NB4 (cell line): ENCODE measurements around the gene GCAT.

Experiments
- DNase-seq: peaks from one replicate; pipeline ENCODE4 v3.0.0; 2010; ENCODE audit warnings: low read depth
- H3K4me3 ChIP-seq: one replicate; pipeline ENCODE4 v1.5.1; 2011; ENCODE audit warnings: mild to moderate bottlenecking, low read depth, low read length, moderate library complexity
- CTCF ChIP-seq: IDR thresholded peaks from one replicate; pipeline ENCODE4 v1.5.1; 2012; ENCODE audit warnings: low read depth, low read length
- MAX ChIP-seq: IDR thresholded peaks from 2 replicates; pipeline ENCODE4 v1.6.1; 2011; ENCODE audit warnings: low read depth, low read length
- MYC ChIP-seq: IDR thresholded peaks from 2 replicates; pipeline ENCODE4 v1.6.1; 2011; ENCODE audit warnings: low read depth, low read length
- POLR2A ChIP-seq: IDR thresholded peaks from 2 replicates; pipeline ENCODE4 v1.6.1; 2011; ENCODE audit warnings: mild to moderate bottlenecking; ENCODE audit not compliant: insufficient read length; ENCODE audit errors: extremely low read depth

The GCAT gene

DNA sequence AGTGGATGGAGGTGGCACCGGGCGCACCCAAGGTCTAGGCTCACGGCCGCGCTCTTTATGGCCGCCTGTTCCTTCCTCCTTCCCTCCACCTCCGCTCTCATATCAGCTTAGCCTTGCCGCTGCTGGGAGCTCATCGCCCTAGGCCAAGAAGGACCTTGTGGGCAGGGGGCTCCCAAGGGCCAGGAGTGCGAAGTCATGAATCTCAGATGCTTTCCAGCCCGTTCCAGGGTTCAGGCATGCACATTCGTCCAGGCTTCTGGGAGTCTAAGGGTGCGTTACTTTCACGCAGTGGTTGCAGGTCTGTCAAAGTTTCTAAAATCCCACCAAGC lies 11.3 kb downstream of the GCAT start:
- no peak for TF ChIP-seq MYC
- no peak for TF ChIP-seq POLR2A
- no peak for TF ChIP-seq CTCF
- TF ChIP-seq MAX = no peak
- H3K4me3 ChIP-seq = no peak overlapping the region
- DNase-seq = no peak

- no peak for DNase-seq
- H3K4me3 ChIP-seq = no peak overlapping the region
- TF ChIP-seq CTCF (no peak), MAX (no peak), POLR2A (no peak), MYC (no peak)
Observed at GRCh38 chr22:37820350-37820749, 12.6 kb downstream of the GCAT start.

- DNase-seq = no peak
- no peak overlapping the region for H3K4me3 ChIP-seq
- TF ChIP-seq MAX = no peak
- no peak for TF ChIP-seq CTCF
- no peak for TF ChIP-seq MYC
Observed at GRCh38 chr22:37822079-37822833, 14.5 kb downstream of the GCAT start.

DNA sequence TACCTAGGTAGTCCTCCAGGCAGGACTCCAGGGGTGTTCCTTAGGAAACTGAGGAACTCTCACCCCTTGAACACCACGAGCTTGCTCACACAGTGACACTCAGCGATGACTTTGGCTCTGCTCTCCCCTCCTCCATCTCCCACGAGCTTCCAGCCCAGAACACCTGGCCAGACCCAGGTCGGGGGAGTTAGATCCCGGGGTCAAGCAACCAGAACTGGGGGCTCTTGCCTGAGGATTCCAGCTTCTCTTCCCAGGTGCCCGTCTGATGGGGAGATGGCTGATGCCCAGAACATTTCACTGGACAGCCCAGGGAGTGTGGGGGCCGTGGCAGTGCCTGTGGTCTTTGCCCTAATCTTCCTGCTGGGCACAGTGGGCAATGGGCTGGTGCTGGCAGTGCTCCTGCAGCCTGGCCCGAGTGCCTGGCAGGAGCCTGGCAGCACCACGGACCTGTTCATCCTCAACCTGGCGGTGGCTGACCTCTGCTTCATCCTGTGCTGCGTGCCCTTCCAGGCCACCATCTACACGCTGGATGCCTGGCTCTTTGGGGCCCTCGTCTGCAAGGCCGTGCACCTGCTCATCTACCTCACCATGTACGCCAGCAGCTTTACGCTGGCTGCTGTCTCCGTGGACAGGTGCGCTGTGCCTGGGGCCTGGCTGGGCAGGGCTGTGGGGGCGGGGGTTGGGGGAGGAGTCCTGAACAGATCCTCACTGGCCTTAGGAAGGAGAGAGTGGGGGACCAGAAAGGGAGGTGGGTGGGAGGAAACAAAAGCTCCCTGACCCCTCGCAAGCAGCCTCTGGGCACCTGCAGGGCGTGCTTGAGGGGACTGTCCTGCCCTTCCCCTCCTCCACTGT lies 15.6 kb downstream of the GCAT start, which contains the start of gene GALR3:
Gene GALR3 (plus strand): TSS at position 249 of the 852 bp plus-strand sequence. CDS start 25 bp downstream, at position 274.
- TF ChIP-seq POLR2A (no peak), CTCF (no peak), MYC (no peak), MAX (no peak)
- no peak within 1 kb of the TSS for H3K4me3 ChIP-seq
- no peak for DNase-seq

- H3K4me3 ChIP-seq = no peak overlapping the region
- TF ChIP-seq MYC (no peak), MAX (no peak), CTCF (no peak), POLR2A (no peak)
- DNase-seq = no peak
Observed at GRCh38 chr22:37824674-37825641, 17.2 kb downstream of the GCAT start.
